Fibroblast of lung (primary cell): ENCODE data around the gene ETNK2. TPM values are rescaled to one million over a fixed set of nuclear protein-coding genes. Genes with fewer than 3 reads are reported as not detected.

Experiments
- DNase-seq, 2 donors: peaks; one replicate each; pipeline versions ENCODE4 v3.0.0 to v3.0.0-alpha.2; 2010; ENCODE audit warnings: low read depth in 2 of 2
- H2AFZ ChIP-seq: 2 replicates; pipeline ENCODE4 v1.5.1; 2012; ENCODE audit warnings: low read length, control low read depth, inconsistent platforms
- H3K27ac ChIP-seq: 2 replicates; pipeline ENCODE4 v1.5.1; 2011; ENCODE audit warnings: low read length, control low read depth; ENCODE audit not compliant: insufficient read depth
- H3K27me3 ChIP-seq: 2 replicates; pipeline ENCODE4 v1.5.1; 2011; ENCODE audit warnings: mild to moderate bottlenecking, low read length; ENCODE audit not compliant: control insufficient read depth, insufficient read depth
- H3K36me3 ChIP-seq: 2 replicates; pipeline ENCODE4 v1.5.1; 2011; ENCODE audit warnings: low read length; ENCODE audit not compliant: control insufficient read depth, insufficient read depth
- H3K4me1 ChIP-seq: 2 replicates; pipeline ENCODE4 v1.5.1; 2011; ENCODE audit warnings: low read length; ENCODE audit not compliant: control insufficient read depth, insufficient read depth; ENCODE audit errors: extremely low read depth
- H3K4me2 ChIP-seq: 2 replicates; pipeline ENCODE4 v1.5.1; 2011; ENCODE audit warnings: low read length, control low read depth; ENCODE audit not compliant: insufficient read depth; ENCODE audit errors: extremely low read depth
- H3K4me3 ChIP-seq, 4 experiments: fragments of 200-600 bp in 1 of 4; sonication (generic) in 1 of 4; replicated peaks in 1 of 4; 2 replicates each; pipeline ENCODE4 v1.5.1; 2011 to 2016; ENCODE audit warnings: low read length in 4 of 4, low read depth in 3 of 4, mild to moderate bottlenecking in 3 of 4, control low read depth in 2 of 4, inconsistent platforms in 1 of 4, mixed read lengths in 1 of 4; ENCODE audit not compliant: insufficient read depth in 1 of 4; ENCODE audit errors: control extremely low read depth in 1 of 4
- H3K79me2 ChIP-seq: 2 replicates; pipeline ENCODE4 v1.5.1; 2012; ENCODE audit warnings: mild to moderate bottlenecking, low read length, inconsistent platforms; ENCODE audit not compliant: control insufficient read depth, insufficient read depth
- H3K9ac ChIP-seq: 2 replicates; pipeline ENCODE4 v1.5.1; 2011; ENCODE audit warnings: mild to moderate bottlenecking, low read length, control low read depth; ENCODE audit not compliant: insufficient read depth
- H3K9me3 ChIP-seq: 2 replicates; pipeline ENCODE4 v1.5.1; 2012; ENCODE audit warnings: low read depth, low read length; ENCODE audit not compliant: control insufficient read depth, insufficient read depth
- H4K20me1 ChIP-seq: 2 replicates; pipeline ENCODE4 v1.5.1; 2011; ENCODE audit warnings: low read length; ENCODE audit not compliant: control insufficient read depth, insufficient read depth; ENCODE audit errors: extremely low read depth
- CTCF ChIP-seq, 2 donors: IDR thresholded peaks in 1 of 2; conservative IDR thresholded peaks in 1 of 2; 1 replicate in 1 of 2; 2 replicates in 1 of 2; pipeline ENCODE4 v1.5.1; 2011 to 2012; ENCODE audit warnings: low read length in 2 of 2, control low read depth in 1 of 2, inconsistent platforms in 1 of 2, low read depth in 1 of 2, mild to moderate bottlenecking in 1 of 2
- EZH2 ChIP-seq: IDR thresholded peaks from 2 replicates; pipeline ENCODE4 v1.5.1; 2012; ENCODE audit warnings: low read length, control low read depth, mild to moderate bottlenecking; ENCODE audit errors: missing control alignments
- polyA plus RNA-seq, 2 donors: library from polyadenylated mRNA; depleted of rRNA in 1 of 2; stranded (reverse) in 1 of 2; unstranded in 1 of 2; fragments of >200 nt; gene quantifications; 2 replicates each; pipeline ENCODE4 v1.2.1, GENCODE V29; 2011 to 2012; ENCODE audit warnings: missing spikeins in 1 of 2
- total RNA-seq: library from RNA; depleted of rRNA; stranded (reverse); fragments of >200 nt; gene quantifications from 2 replicates; pipeline ENCODE4 v1.2.1, GENCODE V29; 2014

ETNK2 gene
- total and polyA plus RNA-seq, 2 donors (not counting 1 experiment from before 2014, with no cell fraction given): 1.7 to 4.0 TPM

- DNase-seq: no peak
- Histone ChIP-seq H3K79me2 (no peaks in the 10 kb centered on the region), H3K36me3 (no peaks in the 10 kb centered on the region), H4K20me1 (no peaks in the 10 kb centered on the region), H3K27ac (no peak overlapping the region), H3K4me1 (peaks cover 3% of the 10 kb centered on the region), H3K9ac (no peak overlapping the region), H3K9me3 (no peaks in the 10 kb centered on the region), H3K4me3 (no peak overlapping the region), H3K4me2 (no peak overlapping the region), H2AFZ (no peak overlapping the region), H3K27me3 (no peaks in the 10 kb centered on the region)
- TF ChIP-seq EZH2: no peak
- TF ChIP-seq CTCF (conservative IDR thresholded peaks at IDR 0.05 in 1 of 2, IDR thresholded peaks at IDR 0.05 in 1 of 2; ENCODE audit: low read depth in 1 of 2, low read length in 2 of 2): no peak
These were observed 20.7 kb upstream of the ETNK2 start for GRCh38 chr1:204172404-204173029.

- DNase-seq: peak in 1 of 2 donors; percentile 79
- Histone ChIP-seq H3K9me3 (no peaks in the 10 kb centered on the region), H3K36me3 (no peaks in the 10 kb centered on the region), H3K9ac (no peak overlapping the region), H3K4me2 (no peak overlapping the region), H3K4me3 (no peak overlapping the region), H3K27ac (no peak overlapping the region), H2AFZ (no peak overlapping the region), H3K4me1 (peaks cover 3% of the 10 kb centered on the region), H4K20me1 (no peaks in the 10 kb centered on the region), H3K79me2 (no peaks in the 10 kb centered on the region), H3K27me3 (no peaks in the 10 kb centered on the region)
- TF ChIP-seq EZH2 (no peak), CTCF (conservative IDR thresholded peaks at IDR 0.05 in 1 of 2, IDR thresholded peaks at IDR 0.05 in 1 of 2; ENCODE audit: low read depth in 1 of 2, low read length in 2 of 2) (no peak)
These were observed 19.9 kb upstream of the ETNK2 start for GRCh38 chr1:204171751-204172178.

GRCh38 chr1:204170494-204171155 is 18.8 kb upstream of the ETNK2 start:
- no peak for DNase-seq
- TF ChIP-seq CTCF (conservative IDR thresholded peaks at IDR 0.05 in 1 of 2, IDR thresholded peaks at IDR 0.05 in 1 of 2; ENCODE audit: low read depth in 1 of 2, low read length in 2 of 2) (no peak), EZH2 (no peak)
- no peaks in the 10 kb centered on the region for H4K20me1 ChIP-seq
- H3K4me1 ChIP-seq: peaks cover 3% of the 10 kb centered on the region
- no peaks in the 10 kb centered on the region for H3K9me3 ChIP-seq
- no peak overlapping the region for H3K9ac ChIP-seq
- no peak overlapping the region for H3K27ac ChIP-seq
- no peaks in the 10 kb centered on the region for H3K36me3 ChIP-seq
- H3K27me3 ChIP-seq: no peaks in the 10 kb centered on the region
- H3K4me2 ChIP-seq: no peak overlapping the region
- no peak overlapping the region for H3K4me3 ChIP-seq
- H3K79me2 ChIP-seq: no peaks in the 10 kb centered on the region
- H2AFZ ChIP-seq: no peak overlapping the region
